C1 segment of cervical spinal cord (tissue), 14 donors: ENCODE data around the gene CEP97.
"Not testable (repeated sequence)": the region's sequence is repeated elsewhere in the genome, so short reads cannot be mapped to it uniquely, and the experiment has no call there.

ENCODE experiments used
- DNase-seq, 14 donors: peaks; one replicate each; lab custom pipeline; 2025; lab: John Stamatoyannopoulos, UW

CEP97 gene

GRCh38 chr3:101703169-101703568, 21.2 kb upstream of the CEP97 start:
- DNase-seq, result no peak

GRCh38 chr3:101704639-101705038, 19.8 kb upstream of the CEP97 start:
- not testable (repeated sequence) for DNase-seq

- DNase-seq, result no peak
Measured at GRCh38 chr3:101709126-101709525, 15.3 kb upstream of the CEP97 start.

- DNase-seq, result no peak
Measured at GRCh38 chr3:101718455-101718854, 6.0 kb upstream of the CEP97 start.

GRCh38 chr3:101719604-101720185, 4.7 kb upstream of the CEP97 start:
- DNase-seq, result no peak

- no peak for DNase-seq
Measured at GRCh38 chr3:101720851-101721840, 3.3 kb upstream of the CEP97 start.

- no peak for DNase-seq
Measured at GRCh38 chr3:101722394-101723173, 1.8 kb upstream of the CEP97 start.

GRCh38 chr3:101725194-101725889, 928 bp downstream of the CEP97 start:
- DNase-seq, result peak in 6 of 14 donors; percentile 42 to 77 (median 66)

- DNase-seq, result no peak
Measured at GRCh38 chr3:101725890-101726275, 1.5 kb downstream of the CEP97 start.

- no peak for DNase-seq
Measured at GRCh38 chr3:101729586-101729985, 5.2 kb downstream of the CEP97 start.

- no peak for DNase-seq
Measured at GRCh38 chr3:101730839-101731238, 6.4 kb downstream of the CEP97 start.

- DNase-seq, result peak in 8 of 14 donors; percentile 1 to 79 (median 26)
Measured at GRCh38 chr3:101732240-101732641, 7.8 kb downstream of the CEP97 start.

- DNase-seq, result no peak
Measured at GRCh38 chr3:101735833-101736232, 11.4 kb downstream of the CEP97 start.

GRCh38 chr3:101741914-101742313, 17.5 kb downstream of the CEP97 start:
- not testable (repeated sequence) for DNase-seq

GRCh38 chr3:101744811-101745210, 20.4 kb downstream of the CEP97 start:
- no peak for DNase-seq

GRCh38 chr3:101745934-101746333, 21.5 kb downstream of the CEP97 start:
- not testable (repeated sequence) for DNase-seq

- not testable (repeated sequence) for DNase-seq
Measured at GRCh38 chr3:101753386-101754113, 29.1 kb downstream of the CEP97 start.

GRCh38 chr3:101758224-101758623, 33.8 kb downstream of the CEP97 start:
- DNase-seq, result peak in 4 of 14 donors; percentile 1 to 38 (median 8)

- no peak for DNase-seq
Measured at GRCh38 chr3:101762041-101762646, 37.7 kb downstream of the CEP97 start.

- not testable (repeated sequence) for DNase-seq
Measured at GRCh38 chr3:101777745-101778281, 53.4 kb downstream of the CEP97 start.
